Neural cell (in vitro differentiated cells): ENCODE results near the gene NR1H4.

ENCODE experiments used
- CTCF ChIP-seq: fragments of 450-650 bp; IDR thresholded peaks from 2 replicates; pipeline ENCODE4 v1.5.1; 2014; ENCODE audit warnings: antibody characterized with exemption, mild to moderate bottlenecking, moderate library complexity; ENCODE audit not compliant: poor library complexity, severe bottlenecking
- EP300 ChIP-seq: fragments of 450-650 bp; conservative IDR thresholded peaks from 2 replicates; pipeline ENCODE4 v1.6.1; 2014; ENCODE audit warnings: antibody characterized with exemption, mild to moderate bottlenecking, moderate library complexity; ENCODE audit not compliant: poor library complexity, severe bottlenecking
- EZH2 ChIP-seq: fragments of 200-600, 300-800 bp; shearing (Covaris generic), sonication (generic); IDR thresholded peaks from 2 replicates; pipeline ENCODE4 v1.6.1; 2014; ENCODE audit warnings: antibody characterized with exemption, low read length, borderline replicate concordance, mild to moderate bottlenecking; ENCODE audit not compliant: insufficient read depth, poor library complexity, severe bottlenecking
- MXI1 ChIP-seq: fragments of 450-650 bp; conservative IDR thresholded peaks from 2 replicates; pipeline ENCODE4 v1.6.1; 2014; ENCODE audit warnings: antibody characterized with exemption, mild to moderate bottlenecking; ENCODE audit not compliant: poor library complexity, severe bottlenecking
- POLR2AphosphoS5 ChIP-seq: IDR thresholded peaks from 2 replicates; pipeline ENCODE4 v1.6.1; 2012
- TAF1 ChIP-seq: IDR thresholded peaks from 2 replicates; pipeline ENCODE4 v1.6.1; 2012; ENCODE audit warnings: low read depth

GRCh38 chr12:100489251-100489820 lies 15.7 kb downstream of the NR1H4 start:
- TF ChIP-seq CTCF (no peak), TAF1 (no peak), EZH2 (no peak), EP300 (no peak), MXI1 (no peak), POLR2AphosphoS5 (no peak)
